GM12865 (cell line): ENCODE measurements around the gene EHMT1.

ENCODE experiments used
- DNase-seq: peaks from one replicate; pipeline ENCODE4 v3.0.0; 2010; ENCODE audit warnings: low read depth
- H3K4me3 ChIP-seq: 2 replicates; pipeline ENCODE4 v1.5.1; 2011; ENCODE audit warnings: mild to moderate bottlenecking, low read depth, low read length, control low read depth
- CTCF ChIP-seq: IDR thresholded peaks from 2 replicates; pipeline ENCODE4 v1.5.1; 2011; ENCODE audit warnings: low read length, control low read depth, low read depth, inconsistent platforms; ENCODE audit not compliant: insufficient read depth; ENCODE audit errors: missing control alignments

Gene EHMT1

GRCh38 chr9:137648396-137648795 lies 29.6 kb downstream of the EHMT1 start:
- H3K4me3 ChIP-seq = no peak overlapping the region
- TF ChIP-seq CTCF = no peak
- DNase-seq = no peak

GRCh38 chr9:137649553-137649952 lies 30.7 kb downstream of the EHMT1 start:
- DNase-seq = no peak
- no peak for TF ChIP-seq CTCF

GRCh38 chr9:137650259-137650658 lies 31.5 kb downstream of the EHMT1 start:
- no peak overlapping the region for H3K4me3 ChIP-seq
- no peak for TF ChIP-seq CTCF
- DNase-seq = peak; percentile 11

More at GRCh38 chr9:137649553-137649952, 30.7 kb downstream of the EHMT1 start:
- H3K4me3 ChIP-seq = no peak overlapping the region

GRCh38 chr9:137650779-137651178 lies 32.0 kb downstream of the EHMT1 start:
- DNase-seq = no peak
- H3K4me3 ChIP-seq = no peak overlapping the region
- TF ChIP-seq CTCF = no peak

- no peak for DNase-seq
- no peak overlapping the region for H3K4me3 ChIP-seq
- TF ChIP-seq CTCF = no peak
These were observed 37.6 kb downstream of the EHMT1 start for GRCh38 chr9:137656416-137656815.

GRCh38 chr9:137657606-137658005 lies 38.8 kb downstream of the EHMT1 start:
- no peak for DNase-seq
- no peak for TF ChIP-seq CTCF
- H3K4me3 ChIP-seq = no peak overlapping the region

GRCh38 chr9:137658781-137659180 lies 40.0 kb downstream of the EHMT1 start:
- H3K4me3 ChIP-seq = no peak overlapping the region
- no peak for TF ChIP-seq CTCF
- no peak for DNase-seq
